SK-N-SH treated with all-trans-retinoic acid at 6 μM for 48 hours (cell line): Measurements from ENCODE around the gene SORCS1.

Experiments
- ATAC-seq: fragments of 200-7000 bp; cut with Tn5 transposase; 3 replicates; pipeline ENCODE4 v1.9.1; 2020; ENCODE audit warnings: mild to moderate bottlenecking, moderate library complexity
- ARNTL ChIP-seq: fragments of 450-650 bp; formaldehyde crosslinking; IDR thresholded peaks from 2 replicates; pipeline ENCODE4 v1.5.0; 2020; ENCODE audit warnings: low read depth, mild to moderate bottlenecking, moderate library complexity, borderline replicate concordance
- BACH2 ChIP-seq: fragments of 250-450 bp; sonication (Bioruptor Pico); IDR thresholded peaks from 2 replicates; pipeline ENCODE4 v1.9.0; 2021; ENCODE audit warnings: mild to moderate bottlenecking, borderline replicate concordance
- CREB5 ChIP-seq: fragments of 250-450 bp; sonication (Bioruptor Pico); IDR thresholded peaks from 2 replicates; pipeline ENCODE4 v1.5.1; 2020; ENCODE audit warnings: low read depth, mild to moderate bottlenecking, moderate library complexity
- CSDC2 ChIP-seq: fragments of 250-450 bp; sonication (Bioruptor Pico); IDR thresholded peaks from 2 replicates; pipeline ENCODE4 v1.5.0; 2020; ENCODE audit warnings: mild to moderate bottlenecking, moderate library complexity
- CSRNP3 ChIP-seq: fragments of 250-450 bp; sonication (Bioruptor Pico); IDR thresholded peaks from 2 replicates; pipeline ENCODE4 v1.5.1; 2021; ENCODE audit warnings: mild to moderate bottlenecking, moderate library complexity
- ESRRG ChIP-seq: fragments of 250-450 bp; sonication (Bioruptor Pico); IDR thresholded peaks from 2 replicates; pipeline ENCODE4 v1.6.1; 2021; ENCODE audit warnings: mild to moderate bottlenecking
- GLIS3 ChIP-seq: fragments of 250-450 bp; sonication (Bioruptor Pico); IDR thresholded peaks from 2 replicates; pipeline ENCODE4 v1.5.0; 2020; ENCODE audit warnings: mild to moderate bottlenecking, moderate library complexity
- ISL1 ChIP-seq: fragments of 250-450 bp; sonication (Bioruptor Pico); IDR thresholded peaks from 2 replicates; pipeline ENCODE4 v2.1.2; 2022; ENCODE audit warnings: mild to moderate bottlenecking, moderate library complexity
- OSR1 ChIP-seq: fragments of 250-450 bp; sonication (Bioruptor Pico); IDR thresholded peaks from 2 replicates; pipeline ENCODE4 v1.8.0; 2022; ENCODE audit warnings: moderate library complexity, mild to moderate bottlenecking, inconsistent platforms
- PATZ1 ChIP-seq: fragments of 250-450 bp; sonication (Bioruptor Pico); IDR thresholded peaks from 2 replicates; pipeline ENCODE4 v1.8.0; 2020; ENCODE audit warnings: mild to moderate bottlenecking, moderate library complexity, borderline replicate concordance
- POU6F1 ChIP-seq: fragments of 250-450 bp; sonication (Bioruptor Pico); IDR thresholded peaks from 2 replicates; pipeline ENCODE4 v1.8.0; 2021; ENCODE audit warnings: low read depth, mild to moderate bottlenecking, moderate library complexity, borderline replicate concordance
- PPARA ChIP-seq: fragments of 250-450 bp; sonication (Bioruptor Pico); IDR thresholded peaks from 2 replicates; pipeline ENCODE4 v1.5.0; 2020; ENCODE audit warnings: mild to moderate bottlenecking, borderline replicate concordance
- RARB ChIP-seq: fragments of 250-450 bp; sonication (Bioruptor Pico); IDR thresholded peaks from 2 replicates; pipeline ENCODE4 v1.8.0; 2021; ENCODE audit warnings: mild to moderate bottlenecking, moderate library complexity
- SNAI2 ChIP-seq: fragments of 250-450 bp; sonication (Bioruptor Pico); IDR thresholded peaks from 2 replicates; pipeline ENCODE4 v1.5.0; 2020; ENCODE audit warnings: mild to moderate bottlenecking, moderate library complexity
- TCF4 ChIP-seq: fragments of 250-450 bp; sonication (Bioruptor Pico); IDR thresholded peaks from 2 replicates; pipeline ENCODE4 v1.8.0; 2021; ENCODE audit warnings: mild to moderate bottlenecking, moderate library complexity, borderline replicate concordance
- TOX ChIP-seq: fragments of 250-450 bp; sonication (Bioruptor Pico); IDR thresholded peaks from 2 replicates; pipeline ENCODE4 v1.8.0; 2021; ENCODE audit warnings: mild to moderate bottlenecking, moderate library complexity, borderline replicate concordance
- TSHZ2 ChIP-seq: fragments of 250-450 bp; sonication (Bioruptor Pico); IDR thresholded peaks from 2 replicates; pipeline ENCODE4 v1.5.0; 2020; ENCODE audit warnings: mild to moderate bottlenecking, moderate library complexity
- ZC3H10 ChIP-seq: fragments of 250-450 bp; sonication (Bioruptor Pico); IDR thresholded peaks from 2 replicates; pipeline ENCODE4 v1.5.1; 2021; ENCODE audit warnings: mild to moderate bottlenecking, moderate library complexity
- ZFP3 ChIP-seq: fragments of 250-450 bp; sonication (Bioruptor Pico); IDR thresholded peaks from 2 replicates; pipeline ENCODE4 v1.5.0; 2020; ENCODE audit warnings: mild to moderate bottlenecking, moderate library complexity
- ZFP30 ChIP-seq: fragments of 450-650 bp; formaldehyde crosslinking; IDR thresholded peaks from 2 replicates; pipeline ENCODE4 v1.5.0; 2022; ENCODE audit warnings: mild to moderate bottlenecking, moderate library complexity
- ZNF565 ChIP-seq: fragments of 450-650 bp; formaldehyde crosslinking; conservative IDR thresholded peaks from 2 replicates; pipeline ENCODE4 v1.5.0; 2020; ENCODE audit warnings: low read depth, mild to moderate bottlenecking, moderate library complexity
- ZNF70 ChIP-seq: fragments of 450-650 bp; formaldehyde crosslinking; IDR thresholded peaks from 2 replicates; pipeline ENCODE4 v1.5.0; 2020; ENCODE audit warnings: mild to moderate bottlenecking, moderate library complexity
- ZNF8 ChIP-seq: fragments of 450-650 bp; formaldehyde crosslinking; IDR thresholded peaks from 2 replicates; pipeline ENCODE4 v1.5.0; 2020; ENCODE audit warnings: mild to moderate bottlenecking, moderate library complexity

The SORCS1 gene

GRCh38 chr10:106535304-106535953 is 629.1 kb downstream of the SORCS1 start:
- no peak for TF ChIP-seq ARNTL (CRISPR knock-in tag)
- TF ChIP-seq TSHZ2 (CRISPR knock-in tag), result no peak
- no peak for TF ChIP-seq ZC3H10 (CRISPR knock-in tag)
- no peak for TF ChIP-seq PPARA (CRISPR knock-in tag)
- no peak for TF ChIP-seq TOX
- no peak for TF ChIP-seq ZFP30 (CRISPR knock-in tag)
- TF ChIP-seq ISL1 (CRISPR knock-in tag), result no peak
- TF ChIP-seq ZNF70, result no peak
- TF ChIP-seq RARB, result no peak
- no peak for TF ChIP-seq PATZ1 (CRISPR knock-in tag)
- no peak for TF ChIP-seq ZNF8 (CRISPR knock-in tag)
- TF ChIP-seq ESRRG (CRISPR knock-in tag), result no peak
- TF ChIP-seq CSDC2, result no peak
- no peak for TF ChIP-seq ZFP3
- ATAC-seq, result no peak

DNA sequence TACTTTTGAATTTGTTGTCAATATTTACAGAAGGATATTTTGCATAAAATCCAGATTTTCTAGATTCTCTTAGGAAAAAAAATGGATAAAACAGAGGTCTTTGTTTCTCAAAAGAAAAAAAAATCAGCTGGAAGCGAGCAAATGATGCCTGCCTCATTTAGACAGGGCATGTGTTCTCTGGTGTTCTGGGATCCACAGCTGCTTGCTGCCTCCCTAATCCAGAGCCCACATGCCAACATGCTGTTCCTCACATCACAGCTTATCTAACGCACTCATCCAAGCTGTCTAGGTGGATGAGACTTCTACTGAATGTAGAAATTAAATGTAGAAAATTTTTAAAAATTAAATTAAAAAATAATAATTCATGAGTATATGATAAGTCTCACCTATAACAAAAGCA is 630.1 kb downstream of the SORCS1 start:
- TF ChIP-seq ZNF565 (CRISPR knock-in tag), result no peak
- no peak for TF ChIP-seq ZFP30 (CRISPR knock-in tag)
- ATAC-seq, result no peak

GRCh38 chr10:106528702-106529101 is 635.8 kb downstream of the SORCS1 start:
- no peak for TF ChIP-seq ISL1 (CRISPR knock-in tag)
- no peak for TF ChIP-seq ZNF8 (CRISPR knock-in tag)
- no peak for TF ChIP-seq RARB
- no peak for TF ChIP-seq GLIS3
- TF ChIP-seq CSRNP3, result no peak
- no peak for TF ChIP-seq ZNF70
- no peak for TF ChIP-seq PPARA (CRISPR knock-in tag)
- no peak for TF ChIP-seq POU6F1 (CRISPR knock-in tag)
- TF ChIP-seq ZFP30 (CRISPR knock-in tag), result no peak
- no peak for TF ChIP-seq SNAI2
- no peak for TF ChIP-seq ESRRG (CRISPR knock-in tag)
- TF ChIP-seq ARNTL (CRISPR knock-in tag), result no peak
- no peak for TF ChIP-seq OSR1 (CRISPR knock-in tag)
- TF ChIP-seq ZFP3, result no peak
- ATAC-seq, result no peak

DNA sequence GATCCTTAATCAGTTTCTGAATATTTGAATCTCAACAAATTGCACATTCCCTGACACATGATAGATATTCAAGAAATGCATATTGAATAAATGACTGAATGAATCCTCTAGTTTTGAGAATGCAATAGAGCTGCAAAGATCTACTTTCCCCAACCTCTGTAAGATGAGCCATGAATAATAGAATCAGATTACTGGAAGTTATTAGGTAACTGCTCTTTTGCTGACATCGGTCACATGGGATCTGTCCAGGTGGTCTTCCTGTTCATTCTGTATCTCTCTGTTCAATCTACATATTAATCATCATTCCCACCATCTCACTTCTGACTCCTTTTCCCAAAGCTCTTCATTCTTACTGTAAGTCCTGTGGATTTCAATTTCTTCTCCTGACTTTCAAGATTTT is 638.7 kb downstream of the SORCS1 start:
- TF ChIP-seq TOX (no peak), TCF4 (CRISPR knock-in tag) (no peak), PATZ1 (CRISPR knock-in tag) (no peak), BACH2 (CRISPR knock-in tag) (no peak), GLIS3 (no peak), CREB5 (no peak), ZNF565 (CRISPR knock-in tag) (no peak), ESRRG (CRISPR knock-in tag) (no peak), CSDC2 (no peak), RARB (no peak)

More for the DNA sequence above, 638.7 kb downstream of the SORCS1 start:
- no peak for ATAC-seq
